Glomerular endothelial cell (primary cell): ENCODE results near the gene RIN2. TPM values are rescaled to one million over a fixed set of nuclear protein-coding genes. Genes with fewer than 3 reads are reported as not detected.
"Not testable (repeated sequence)": the region's sequence is repeated elsewhere in the genome, so short reads cannot be mapped to it uniquely, and the experiment has no call there.

Source experiments
- DNase-seq: peaks from one replicate; pipeline ENCODE4 v3.0.0-alpha.2; 2011; ENCODE audit warnings: low read depth, low spot score; ENCODE audit errors: extremely low read depth
- total RNA-seq: library from RNA; depleted of rRNA; stranded (reverse); fragments of >200 nt; gene quantifications from 2 replicates; pipeline ENCODE4 v1.2.3, GENCODE V29; 2015

Gene RIN2
- total RNA-seq, 1 donor from 2014 or later, result 143 TPM

- no peak for DNase-seq
Observed at GRCh38 chr20:19738951-19739350, 19.1 kb upstream of the RIN2 start.

GRCh38 chr20:19739351-19739750 is 18.7 kb upstream of the RIN2 start:
- DNase-seq, result no peak

- DNase-seq, result no peak
Observed at GRCh38 chr20:19740512-19740911, 17.5 kb upstream of the RIN2 start.

- no peak for DNase-seq
Observed at GRCh38 chr20:19741924-19742323, 16.1 kb upstream of the RIN2 start.

- no peak for DNase-seq
Observed at GRCh38 chr20:19742974-19743639, 15.0 kb upstream of the RIN2 start.

GRCh38 chr20:19743640-19743995 is 14.4 kb upstream of the RIN2 start:
- no peak for DNase-seq

- no peak for DNase-seq
Observed at GRCh38 chr20:19745106-19745505, 13.0 kb upstream of the RIN2 start.

GRCh38 chr20:19745584-19745983 is 12.5 kb upstream of the RIN2 start:
- no peak for DNase-seq

- DNase-seq, result no peak
Observed at GRCh38 chr20:19746396-19746795, 11.7 kb upstream of the RIN2 start.

- DNase-seq, result no peak
Observed at GRCh38 chr20:19747903-19748302, 10.2 kb upstream of the RIN2 start.

GRCh38 chr20:19748681-19749080 is 9.4 kb upstream of the RIN2 start:
- no peak for DNase-seq

GRCh38 chr20:19749618-19750071 is 8.4 kb upstream of the RIN2 start:
- no peak for DNase-seq

- no peak for DNase-seq
Observed at GRCh38 chr20:19750101-19750606, 7.9 kb upstream of the RIN2 start.

- no peak for DNase-seq
Observed at GRCh38 chr20:19750907-19751636, 7.0 kb upstream of the RIN2 start.

- not testable (repeated sequence) for DNase-seq
Observed at GRCh38 chr20:19754201-19754600, 3.9 kb upstream of the RIN2 start.

GRCh38 chr20:19756761-19757486 is 1.1 kb upstream of the RIN2 start:
- DNase-seq, result no peak

GRCh38 chr20:19757487-19758132 is 448 bp upstream of the RIN2 start:
- DNase-seq, result peak; percentile 18

GRCh38 chr20:19758501-19759331 is 658 bp downstream of the RIN2 start:
- DNase-seq, result no peak

GRCh38 chr20:19760371-19760721 is 2.3 kb downstream of the RIN2 start:
- DNase-seq, result no peak

GRCh38 chr20:19761326-19761725 is 3.3 kb downstream of the RIN2 start:
- no peak for DNase-seq
